Neural progenitor cell (in vitro differentiated cells): ENCODE results near the gene PALS1.

Experiments used
- CTCF ChIP-seq: fragments of 200-600 bp; sonication (generic); IDR thresholded peaks from 2 replicates; pipeline ENCODE4 v1.5.1; 2017; ENCODE audit warnings: antibody characterized with exemption, mild to moderate bottlenecking
- EZH2 ChIP-seq: fragments of 200-600 bp; sonication (generic); IDR thresholded peaks from 2 replicates; pipeline ENCODE4 v1.6.1; 2017; ENCODE audit warnings: antibody characterized with exemption, mild to moderate bottlenecking, moderate library complexity
- EZH2phosphoT487 ChIP-seq: fragments of 200-600 bp; sonication (generic); IDR thresholded peaks from 2 replicates; pipeline ENCODE4 v1.6.1; 2017; ENCODE audit warnings: antibody characterized with exemption

- TF ChIP-seq CTCF (no peak), EZH2 (no peak), EZH2phosphoT487 (no peak)
Measured at GRCh38 chr14:67269298-67270060, 28.2 kb downstream of the PALS1 start.
